ENCODE measurements around the gene GRHL3. TPM values are rescaled to one million over a fixed set of nuclear protein-coding genes. Genes with fewer than 3 reads are reported as not detected.

Gene GRHL3
- total RNA-seq, 1 donor from 2014 or later = not detected

DNA sequence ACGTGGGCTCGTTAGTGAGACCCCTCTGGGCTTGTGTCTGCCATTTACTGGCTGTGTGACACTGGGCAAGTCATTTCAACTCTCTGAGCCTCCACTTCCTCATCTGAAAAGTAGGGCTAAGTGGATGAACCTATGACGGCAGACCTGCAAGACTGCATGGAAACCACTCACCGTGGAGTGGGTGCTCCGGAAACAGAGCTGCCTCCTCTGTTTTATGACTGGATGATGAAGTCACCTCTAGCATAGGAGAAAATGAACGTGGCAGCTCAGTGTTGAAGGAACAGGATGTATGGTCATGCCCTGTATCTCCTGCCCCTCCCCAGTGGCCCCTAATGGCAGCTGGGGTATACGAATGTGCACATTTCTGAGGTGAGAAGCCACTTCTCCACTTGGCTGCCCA lies 53.9 kb downstream of the GRHL3 start:
- no peak for DNase-seq (ENCODE audit: low read depth in 2 of 2)

DNA sequence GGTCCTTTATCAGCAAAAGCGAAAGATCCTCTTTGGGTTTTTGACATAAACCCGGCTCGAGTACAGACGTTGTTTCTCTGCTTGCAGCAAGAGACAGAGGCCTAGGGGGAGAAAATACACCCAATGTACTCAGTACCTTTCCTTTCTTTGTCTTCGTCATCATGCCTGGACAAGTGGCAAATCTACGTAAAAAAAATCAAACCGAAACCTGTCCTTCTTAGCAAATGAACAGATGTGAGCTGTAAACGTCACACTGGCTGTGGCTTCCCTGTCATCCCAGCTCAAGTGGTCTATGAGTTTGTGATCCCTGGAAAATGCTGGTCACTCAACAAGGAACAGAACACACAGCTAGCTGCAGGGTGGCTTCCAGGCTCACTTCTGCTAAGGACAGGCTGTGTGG lies 54.6 kb downstream of the GRHL3 start:
- no peak for DNase-seq (ENCODE audit: low read depth in 2 of 2)

DNA sequence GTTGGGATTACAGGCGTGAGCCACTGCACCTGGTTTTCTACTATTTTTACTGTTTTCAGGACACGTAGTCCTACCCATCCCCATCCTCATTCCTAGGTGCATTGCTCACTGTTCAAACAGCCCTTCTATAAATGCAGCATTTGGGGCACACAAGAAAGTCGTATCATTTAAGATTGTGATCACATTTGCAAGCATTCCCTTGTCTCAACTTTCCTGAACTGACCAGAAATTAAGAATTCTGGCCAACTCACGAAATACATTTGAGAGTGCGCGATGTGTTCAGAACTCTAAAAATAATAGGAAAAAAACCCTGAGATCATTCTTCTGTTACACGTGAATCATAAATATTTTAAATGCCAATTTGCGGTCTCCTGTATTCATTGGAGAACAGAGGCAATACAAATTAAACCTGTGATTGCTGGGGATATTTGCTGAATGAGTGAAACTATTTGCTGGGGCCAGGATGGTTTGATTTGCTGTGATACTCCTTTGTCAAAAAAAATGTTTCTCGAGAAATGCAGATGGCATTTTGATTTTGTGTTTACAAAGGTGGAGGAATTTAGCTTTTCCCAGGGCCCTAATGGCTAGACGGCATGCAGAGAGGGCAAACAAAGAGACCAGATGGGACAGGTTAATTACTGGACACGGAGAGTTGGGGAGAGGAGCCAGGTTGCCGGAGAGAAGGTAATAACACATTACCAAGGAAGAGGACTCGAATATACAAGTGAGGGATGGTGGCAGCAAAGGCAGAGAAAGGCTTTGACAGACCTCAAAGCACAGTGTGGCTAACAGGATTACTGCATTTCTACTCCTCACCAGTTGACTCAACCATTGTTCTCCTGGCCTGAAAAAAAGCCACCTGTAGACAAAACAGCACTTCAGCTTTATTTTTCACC lies 56.0 kb downstream of the GRHL3 start:
- no peak for DNase-seq (ENCODE audit: low read depth in 2 of 2)

DNA sequence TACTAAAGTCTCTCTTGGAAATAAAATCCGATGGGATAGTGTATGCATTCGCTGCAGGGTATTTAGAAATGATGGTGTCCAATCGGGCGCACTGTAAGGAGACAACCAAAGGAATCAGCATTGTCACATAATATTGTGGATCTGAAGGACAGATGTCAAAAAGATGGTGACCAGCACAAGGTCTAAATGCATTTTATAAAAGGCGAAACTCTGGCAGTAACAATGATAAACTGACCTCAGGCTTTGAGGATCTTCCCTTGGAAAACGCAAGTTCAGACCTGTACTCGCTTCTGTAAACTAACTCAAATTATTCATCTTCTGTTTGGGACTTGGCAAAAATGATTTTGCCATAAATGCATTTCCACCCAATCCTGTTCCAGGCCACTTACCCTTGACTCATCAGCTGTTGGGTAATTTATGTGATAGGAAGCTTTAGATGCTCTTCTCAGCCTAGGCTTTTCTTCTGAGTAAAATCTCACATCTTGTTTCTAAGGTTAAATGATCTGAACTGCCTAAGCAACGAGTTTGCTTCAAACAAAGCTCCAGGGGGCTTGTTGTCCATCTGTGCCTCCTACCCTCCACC lies 60.7 kb downstream of the GRHL3 start:
- no peak for DNase-seq (ENCODE audit: low read depth in 2 of 2)

DNA sequence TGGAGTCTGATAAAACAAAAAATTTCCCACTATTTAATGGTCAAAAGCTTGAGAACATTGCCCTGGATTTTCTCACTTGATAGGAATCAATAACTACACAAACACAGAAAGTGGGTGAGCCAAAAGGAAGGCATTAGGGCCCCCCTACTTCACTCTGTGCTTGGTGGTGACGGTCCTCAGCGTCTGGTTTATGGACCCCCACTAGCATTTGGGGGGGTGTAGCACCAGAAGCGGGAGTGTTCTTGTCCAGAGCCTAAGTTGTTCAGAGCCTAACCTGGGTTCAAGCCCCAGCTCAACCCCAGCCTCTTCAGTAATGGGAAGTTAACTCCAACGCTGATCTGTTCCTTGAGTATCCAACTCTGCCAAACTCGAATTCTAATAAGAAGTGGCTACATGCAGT lies 61.4 kb downstream of the GRHL3 start:
- no peak for DNase-seq (ENCODE audit: low read depth in 2 of 2)

DNA sequence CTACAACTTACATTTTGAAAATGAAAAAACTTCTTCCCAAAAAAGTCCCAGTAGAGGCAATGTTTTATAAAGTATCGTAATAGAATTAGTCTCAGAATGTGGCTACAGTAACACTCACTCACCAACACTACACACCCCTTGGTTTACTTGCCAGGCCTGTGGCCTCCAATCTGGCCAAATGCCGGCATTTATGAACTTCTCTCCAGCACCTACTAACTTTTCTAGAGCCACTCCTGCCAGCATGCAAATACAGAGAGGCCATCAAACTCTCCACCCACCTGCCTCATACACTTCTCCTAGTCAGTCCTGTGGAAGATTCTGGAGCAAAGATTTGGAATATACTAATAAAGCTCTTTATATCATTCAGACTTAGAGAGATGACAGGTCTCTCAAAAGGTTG lies 62.1 kb downstream of the GRHL3 start:
- DNase-seq (ENCODE audit: low read depth in 2 of 2) = no peak

DNA sequence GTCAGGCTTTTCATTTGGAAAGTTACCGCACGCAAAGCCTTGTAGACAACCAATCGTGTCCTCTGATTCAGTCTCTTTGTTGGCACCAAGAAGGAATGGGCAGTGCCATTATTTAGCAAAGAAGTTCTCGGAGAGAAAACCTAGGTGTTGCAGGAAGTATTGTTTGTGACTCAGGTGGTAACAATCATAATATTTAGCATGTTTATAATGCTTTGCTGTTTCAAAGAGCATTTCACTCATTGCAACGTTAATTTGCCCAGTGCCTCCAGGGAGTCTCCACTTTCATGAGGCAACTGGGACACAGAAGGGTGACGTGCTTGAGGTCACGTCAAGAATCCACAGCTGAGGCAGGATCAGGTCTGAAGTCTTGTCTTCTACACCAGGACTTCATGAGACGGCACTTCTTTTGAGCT lies 63.0 kb downstream of the GRHL3 start:
- DNase-seq (ENCODE audit: low read depth in 2 of 2) = no peak

DNA sequence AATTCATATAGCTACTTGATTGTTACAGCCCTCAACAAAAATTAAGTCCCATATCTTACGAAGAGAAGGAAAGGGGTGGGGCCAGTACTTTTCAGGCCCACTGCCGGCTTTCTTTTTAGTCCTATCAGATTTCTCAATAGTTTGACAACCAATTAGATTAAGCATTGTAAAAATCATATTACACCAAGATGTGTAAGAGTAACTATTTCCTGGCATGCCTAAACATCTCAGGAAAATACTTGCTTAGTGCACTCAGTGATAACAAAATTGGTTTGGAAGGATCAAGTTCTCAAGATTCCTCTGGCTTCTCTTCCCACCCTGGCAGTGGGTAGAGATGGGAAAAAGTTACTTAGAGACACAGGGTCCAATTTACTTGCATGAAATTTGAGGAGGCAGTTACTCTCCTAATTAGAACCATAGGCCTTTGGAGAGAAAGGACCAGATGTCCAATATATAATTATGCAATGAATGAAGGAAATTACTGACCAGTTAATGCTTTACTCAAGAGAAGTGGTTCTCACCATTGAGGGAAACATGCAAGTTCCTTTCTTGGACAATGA lies 64.3 kb downstream of the GRHL3 start:
- DNase-seq (ENCODE audit: low read depth in 2 of 2) = no peak

DNA sequence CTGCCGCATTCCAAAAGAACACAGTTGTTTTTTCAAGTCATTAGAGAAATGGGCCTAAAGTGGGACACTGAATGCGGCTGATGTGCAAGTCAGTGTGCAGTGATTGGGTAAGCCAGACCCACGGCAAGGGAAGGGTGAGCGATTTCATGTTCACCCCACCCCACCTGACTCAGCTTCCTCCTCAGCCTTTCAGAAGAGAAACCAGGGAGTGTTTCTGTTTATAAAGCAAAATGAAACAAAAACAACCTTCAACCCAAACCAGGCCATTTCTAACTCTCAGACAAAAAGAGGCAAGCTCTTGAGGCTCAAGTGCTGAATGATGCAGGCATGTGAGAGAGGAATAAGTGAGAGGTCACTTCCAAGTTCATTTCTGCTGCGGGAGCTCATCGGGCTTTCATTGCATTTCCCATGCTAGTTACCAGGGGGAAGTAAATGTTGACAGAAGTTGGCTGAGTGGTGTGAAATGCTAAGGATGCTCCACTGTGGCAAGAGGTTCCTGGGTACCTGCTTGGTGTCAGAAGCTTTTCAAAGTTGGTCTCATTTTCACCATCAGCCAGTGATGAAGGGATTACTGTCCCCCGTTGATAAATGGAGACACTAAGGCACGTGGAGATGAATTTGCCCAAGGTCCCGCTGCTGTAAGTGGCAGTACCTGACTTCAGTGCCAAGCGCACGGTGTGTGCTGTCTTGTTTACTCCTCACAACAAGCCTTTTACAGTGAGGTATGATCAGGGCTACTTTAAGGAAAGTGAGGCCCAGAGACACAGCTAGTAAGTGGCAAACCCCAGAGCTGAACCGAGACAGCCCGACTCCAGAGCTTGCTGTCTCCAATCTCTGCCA lies 65.3 kb downstream of the GRHL3 start:
- DNase-seq (ENCODE audit: low read depth in 2 of 2) = peak in 1 of 2 donors; percentile 73

DNA sequence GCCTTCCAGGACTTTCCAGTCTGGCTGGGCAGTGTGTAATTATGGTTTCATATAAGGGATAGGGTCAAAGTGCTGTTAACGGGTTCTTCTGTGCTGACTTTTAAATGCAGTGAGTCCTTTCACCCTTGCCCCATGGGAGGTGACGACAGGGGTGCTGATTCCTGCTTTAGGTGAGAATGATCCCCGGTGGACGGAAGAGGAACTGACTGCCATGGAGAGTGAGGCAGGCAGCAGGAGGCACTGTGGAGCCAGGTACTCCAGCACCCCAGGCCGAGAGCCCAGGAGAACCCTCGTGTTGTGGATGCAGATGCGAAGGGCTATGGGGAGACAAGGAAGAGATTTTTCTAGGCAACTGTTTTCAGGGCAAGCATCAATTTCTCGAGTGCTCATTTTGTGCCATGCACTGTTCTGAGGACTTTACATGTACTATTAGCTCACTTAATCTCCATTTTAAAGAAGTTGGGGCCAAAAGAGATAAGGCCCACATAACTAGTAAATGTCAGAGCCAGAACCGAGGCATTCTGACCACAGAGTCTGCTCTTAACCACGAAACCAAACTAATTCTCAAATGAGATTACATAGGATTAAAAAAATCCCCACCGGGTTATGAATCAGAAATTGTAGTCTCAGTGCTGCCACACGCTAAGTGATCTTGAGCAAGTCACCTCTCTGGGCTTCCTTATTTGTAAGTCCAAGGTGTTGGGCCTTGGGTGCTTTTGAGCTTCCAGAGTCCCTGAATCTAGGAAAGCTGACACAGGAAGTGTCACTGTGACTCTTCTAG lies 66.2 kb downstream of the GRHL3 start:
- no peak for DNase-seq (ENCODE audit: low read depth in 2 of 2)

DNA sequence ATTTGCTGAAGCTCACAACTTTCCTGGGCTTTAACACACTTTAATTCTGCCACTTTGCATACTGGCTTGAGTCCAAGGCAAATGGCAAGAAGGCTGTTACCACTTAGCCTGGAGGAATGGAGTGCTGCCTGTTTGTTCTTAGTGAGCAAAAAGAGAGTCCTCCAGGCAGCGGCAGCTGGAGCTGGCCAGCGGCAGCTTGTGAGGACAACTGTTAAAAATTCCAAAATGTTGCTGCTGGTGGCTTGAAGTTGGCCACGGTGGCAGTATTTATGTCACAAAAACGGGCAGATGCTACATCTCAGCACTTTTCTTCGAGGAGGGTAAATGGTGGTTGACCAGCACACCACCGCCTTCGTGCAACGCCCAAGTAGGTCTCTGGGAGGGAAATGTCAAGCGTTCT lies 67.1 kb downstream of the GRHL3 start:
- no peak for DNase-seq (ENCODE audit: low read depth in 2 of 2)

DNA sequence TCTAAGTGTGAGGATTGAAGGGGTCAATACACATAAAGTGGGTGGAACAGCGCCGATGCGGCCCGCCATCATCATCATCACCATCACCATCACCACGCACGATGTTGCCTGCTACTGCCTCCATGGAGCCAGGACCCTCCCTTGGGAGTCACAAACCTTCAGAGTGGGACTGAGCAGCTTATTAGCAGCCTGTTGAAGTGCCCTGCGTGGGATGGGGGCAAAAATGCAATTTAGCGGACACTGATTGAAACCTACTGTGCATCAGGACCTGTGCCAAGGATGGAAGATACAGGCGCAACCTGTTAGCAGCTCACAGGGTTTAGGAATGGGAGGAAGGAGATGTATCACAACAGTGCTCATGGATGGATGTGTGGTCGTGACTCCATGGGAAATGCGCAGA lies 67.8 kb downstream of the GRHL3 start:
- no peak for DNase-seq (ENCODE audit: low read depth in 2 of 2)

DNA sequence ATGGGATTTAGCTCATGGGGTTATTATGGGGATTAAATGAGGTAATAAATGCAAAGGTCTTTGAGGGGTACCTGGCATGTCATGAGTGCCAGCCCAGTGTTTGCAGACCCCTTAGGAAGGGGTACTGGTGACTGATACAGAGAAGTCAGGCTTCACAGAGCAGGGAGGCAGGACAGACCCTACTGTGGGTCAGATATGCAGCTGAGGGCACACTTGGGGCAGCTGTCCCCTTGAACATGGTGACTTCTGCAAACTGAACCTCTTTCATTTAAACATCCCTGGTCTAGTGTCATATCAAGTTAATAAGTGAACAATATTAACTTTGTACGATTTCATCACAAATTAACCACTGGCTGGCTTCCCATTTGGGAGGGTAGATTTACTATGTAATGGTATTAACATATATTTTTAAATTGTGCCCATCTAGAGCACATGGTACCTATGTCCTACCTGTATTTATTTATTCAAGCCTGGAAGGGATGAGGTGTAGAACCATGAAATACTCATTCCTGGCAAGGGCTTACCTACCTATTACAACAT lies 68.5 kb downstream of the GRHL3 start:
- DNase-seq (ENCODE audit: low read depth in 2 of 2) = no peak

DNA sequence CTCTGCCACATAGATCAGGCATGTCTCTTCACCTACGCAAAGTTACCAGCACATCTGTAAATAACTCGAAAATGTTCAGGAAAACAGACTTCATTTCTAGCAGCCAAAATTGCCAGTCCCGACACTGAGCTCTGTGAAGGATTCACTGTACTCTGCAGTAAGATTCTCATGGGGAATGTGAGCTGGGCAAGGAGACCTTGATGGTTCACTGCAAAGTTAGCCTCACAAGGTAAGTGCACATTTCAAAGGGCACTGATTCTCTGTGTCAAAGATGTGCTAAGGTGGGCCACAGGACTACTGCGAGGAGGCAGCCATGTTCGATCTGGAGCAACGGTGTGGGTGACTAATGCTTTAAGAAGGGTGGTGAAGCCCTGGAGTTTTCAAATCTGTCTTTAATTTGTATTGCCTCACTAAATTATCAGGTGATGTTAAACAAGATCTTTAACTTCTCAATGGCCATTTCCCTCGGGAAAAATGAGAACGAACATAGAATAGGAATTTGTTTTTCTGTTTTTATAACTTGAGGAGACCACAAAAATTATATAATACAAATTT lies 69.3 kb downstream of the GRHL3 start:
- no peak for DNase-seq (ENCODE audit: low read depth in 2 of 2)

DNA sequence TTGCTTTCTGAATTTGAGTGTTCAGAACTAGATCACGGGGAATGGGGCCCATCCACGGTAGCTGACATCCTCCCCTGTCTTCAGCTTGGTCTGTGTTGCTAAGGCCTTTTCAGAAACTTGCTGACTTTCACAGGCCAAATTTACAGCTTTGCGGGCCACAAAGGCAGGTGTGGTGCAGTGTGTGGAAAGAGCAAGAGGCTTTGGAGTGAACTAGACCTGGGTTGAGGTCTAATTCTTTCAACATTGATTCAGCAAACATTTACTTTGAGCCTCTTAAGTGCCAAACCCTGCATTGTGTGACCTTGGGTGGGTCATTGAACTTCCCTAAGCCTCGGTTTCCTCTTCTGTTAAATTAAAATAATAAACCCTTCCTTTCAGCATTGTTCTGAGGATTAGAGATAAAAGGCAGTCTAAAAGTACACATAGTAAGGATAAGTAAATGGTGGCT lies 70.1 kb downstream of the GRHL3 start:
- DNase-seq (ENCODE audit: low read depth in 2 of 2) = peak in 1 of 2 donors; percentile 12

DNA sequence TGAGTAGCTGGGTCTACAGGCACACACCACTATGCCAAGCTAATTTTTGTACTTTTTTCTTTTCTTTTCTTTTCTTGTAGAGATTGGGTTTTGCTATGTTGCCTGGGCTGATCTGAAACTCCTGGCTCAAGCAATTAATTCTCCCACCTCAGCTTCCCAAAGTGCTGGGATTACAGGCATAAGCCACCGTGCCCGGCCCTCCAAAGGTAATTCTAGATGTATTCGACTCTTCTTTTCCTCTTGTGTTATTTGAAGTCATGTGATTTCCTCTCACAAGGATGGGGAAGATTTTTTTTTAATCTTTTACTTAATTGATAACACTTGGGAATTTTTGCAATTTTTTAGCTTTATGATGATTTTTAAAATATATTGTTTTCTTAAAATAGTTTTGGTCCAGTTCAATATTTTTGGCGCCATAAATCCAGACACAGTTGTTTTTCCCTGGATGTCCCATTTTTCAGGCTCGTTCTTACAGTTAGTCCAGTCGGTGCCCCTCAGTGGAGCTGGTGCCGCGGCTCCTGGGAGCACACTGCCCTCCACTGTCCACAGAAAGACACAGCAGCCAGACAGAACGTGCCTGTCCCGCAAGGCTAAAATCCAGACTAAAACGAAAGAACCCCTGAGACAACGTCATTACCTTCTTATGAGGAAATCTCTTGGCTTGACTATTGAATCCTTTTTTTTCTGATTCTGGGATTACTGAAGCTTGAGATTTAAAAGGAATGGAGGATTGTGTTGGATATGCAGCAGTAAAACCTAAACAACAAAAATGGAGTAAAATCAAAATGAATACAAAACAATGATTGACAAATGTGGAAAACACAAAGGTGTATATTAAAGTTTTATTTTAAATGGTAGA lies 72.0 kb downstream of the GRHL3 start:
- DNase-seq (ENCODE audit: low read depth in 2 of 2) = peak; percentile 59 to 87

DNA sequence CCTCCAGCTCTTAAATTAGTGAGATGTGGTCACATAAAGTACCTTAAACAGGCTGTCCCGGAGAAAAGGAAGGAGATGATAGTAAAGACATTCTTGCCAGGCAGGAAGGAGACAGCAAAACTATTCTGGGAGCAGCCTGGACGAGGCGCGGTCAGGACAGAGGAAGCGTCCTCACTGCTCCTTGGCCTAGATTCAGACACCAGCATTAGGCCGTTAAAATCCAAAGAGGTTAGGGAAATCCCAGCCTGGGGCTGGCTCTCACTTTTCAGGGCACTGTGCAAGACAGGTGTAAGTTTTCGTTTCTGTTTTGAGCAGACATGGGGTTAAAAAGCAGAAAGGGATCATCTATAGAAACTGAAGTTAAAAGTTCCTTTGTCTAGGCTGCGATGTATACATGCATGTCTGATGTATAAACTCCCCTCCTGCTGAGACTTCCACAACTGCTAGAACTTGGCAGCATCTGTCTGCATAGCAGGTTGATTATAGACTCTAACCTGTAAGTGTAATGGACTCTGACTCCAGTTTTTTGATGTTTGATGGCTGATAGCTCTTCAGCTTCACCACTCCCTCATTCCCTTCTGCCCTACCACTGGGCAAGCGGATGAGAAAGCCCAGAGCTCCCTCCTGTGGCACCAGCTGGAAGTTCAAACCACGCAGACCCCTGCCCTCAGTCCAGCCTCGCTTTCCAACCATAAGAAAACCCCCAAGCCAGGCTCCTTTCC lies 72.9 kb downstream of the GRHL3 start:
- DNase-seq (ENCODE audit: low read depth in 2 of 2) = peak; percentile 46 to 73

DNA sequence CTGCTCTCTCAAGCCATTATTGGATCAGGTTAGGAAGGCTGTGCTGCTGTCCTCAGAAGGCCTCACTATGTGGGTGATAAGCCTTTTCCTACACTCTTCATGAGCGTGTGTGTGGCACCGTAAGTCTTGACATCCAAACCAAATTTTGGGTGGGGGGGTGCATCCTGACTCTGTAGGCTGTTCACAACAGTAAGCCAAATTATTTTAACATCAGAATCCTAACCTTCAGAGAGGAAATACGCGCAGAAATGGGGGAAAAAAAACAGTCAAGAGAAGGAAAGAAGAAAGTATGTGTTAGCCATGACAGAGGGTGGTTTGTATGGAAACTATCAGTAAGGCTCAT lies 73.4 kb downstream of the GRHL3 start:
- no peak for DNase-seq (ENCODE audit: low read depth in 2 of 2)
